BLaER1 (cell line): ENCODE data around the gene LMO1.

Experiments
- H3K27ac ChIP-seq: shearing (Covaris generic); formaldehyde crosslinking; 2 replicates; pipeline ENCODE4 v1.8.1; 2022
- H3K27me3 ChIP-seq: shearing (Covaris generic); formaldehyde crosslinking; 2 replicates; pipeline ENCODE4 v1.8.1; 2022
- H3K36me3 ChIP-seq: shearing (Covaris generic); formaldehyde crosslinking; 2 replicates; pipeline ENCODE4 v1.8.1; 2022
- H3K4me1 ChIP-seq: shearing (Covaris generic); formaldehyde crosslinking; 2 replicates; pipeline ENCODE4 v1.8.1; 2022
- H3K4me2 ChIP-seq: shearing (Covaris generic); formaldehyde crosslinking; 2 replicates; pipeline ENCODE4 v1.8.1; 2022
- H3K4me3 ChIP-seq: shearing (Covaris generic); formaldehyde crosslinking; 2 replicates; pipeline ENCODE4 v1.8.1; 2022
- H3K9ac ChIP-seq: shearing (Covaris generic); formaldehyde crosslinking; 2 replicates; pipeline ENCODE4 v1.8.1; 2022
- H3K9me3 ChIP-seq: shearing (Covaris generic); formaldehyde crosslinking; 2 replicates; pipeline ENCODE4 v1.8.1; 2022
- H4K20me1 ChIP-seq: shearing (Covaris generic); formaldehyde crosslinking; 2 replicates; pipeline ENCODE4 v1.8.1; 2022
- Cebpa-rat ChIP-seq: shearing (Covaris generic); IDR thresholded peaks from 2 replicates; pipeline ENCODE4 v1.8.1; 2022

Gene LMO1

DNA sequence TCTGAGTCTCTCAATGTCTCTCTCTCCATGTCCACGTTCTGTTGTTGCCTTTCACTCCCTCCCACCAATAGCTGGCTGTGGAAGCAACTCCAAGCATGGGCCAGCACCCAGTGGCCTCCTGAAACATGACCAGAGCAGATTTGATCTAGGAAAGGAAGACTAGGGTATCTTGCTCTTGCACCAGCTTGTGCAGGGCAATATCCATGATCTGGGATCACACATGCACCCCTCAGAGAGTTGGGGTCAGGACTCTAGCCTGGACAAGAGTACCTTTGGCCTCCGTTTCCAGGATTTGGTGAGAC, 60.3 kb downstream of the LMO1 start:
- no peaks in the 10 kb centered on the region for H3K36me3 ChIP-seq
- peaks cover 54% of the 10 kb centered on the region for H3K4me1 ChIP-seq
- no peak overlapping the region for H3K4me3 ChIP-seq
- TF ChIP-seq Cebpa-rat = no peak
- no peak overlapping the region for H3K27ac ChIP-seq
- no peaks in the 10 kb centered on the region for H3K27me3 ChIP-seq
- no peak overlapping the region for H3K4me2 ChIP-seq
- H3K9me3 ChIP-seq = no peaks in the 10 kb centered on the region
- no peak overlapping the region for H3K9ac ChIP-seq
- H4K20me1 ChIP-seq = no peaks in the 10 kb centered on the region

GRCh38 chr11:8202516-8203413, 60.9 kb downstream of the LMO1 start:
- Histone ChIP-seq H3K36me3 (no peaks in the 10 kb centered on the region), H3K9me3 (no peaks in the 10 kb centered on the region), H4K20me1 (no peaks in the 10 kb centered on the region), H3K27me3 (no peaks in the 10 kb centered on the region), H3K4me1 (peaks cover 52% of the 10 kb centered on the region), H3K9ac (no peak overlapping the region), H3K27ac (no peak overlapping the region), H3K4me2 (peak overlapping the region; percentile 49), H3K4me3 (no peak overlapping the region)
- TF ChIP-seq Cebpa-rat = no peak

- H3K27me3 ChIP-seq = no peaks in the 10 kb centered on the region
- H3K4me3 ChIP-seq = no peak overlapping the region
- no peak overlapping the region for H3K9ac ChIP-seq
- no peak overlapping the region for H3K27ac ChIP-seq
- no peaks in the 10 kb centered on the region for H4K20me1 ChIP-seq
- peak overlapping the region; percentile 49 for H3K4me2 ChIP-seq
- H3K4me1 ChIP-seq = peaks cover 42% of the 10 kb centered on the region
- no peaks in the 10 kb centered on the region for H3K36me3 ChIP-seq
- no peak for TF ChIP-seq Cebpa-rat
- no peaks in the 10 kb centered on the region for H3K9me3 ChIP-seq
Observed at GRCh38 chr11:8201644-8202365, 61.9 kb downstream of the LMO1 start.

DNA sequence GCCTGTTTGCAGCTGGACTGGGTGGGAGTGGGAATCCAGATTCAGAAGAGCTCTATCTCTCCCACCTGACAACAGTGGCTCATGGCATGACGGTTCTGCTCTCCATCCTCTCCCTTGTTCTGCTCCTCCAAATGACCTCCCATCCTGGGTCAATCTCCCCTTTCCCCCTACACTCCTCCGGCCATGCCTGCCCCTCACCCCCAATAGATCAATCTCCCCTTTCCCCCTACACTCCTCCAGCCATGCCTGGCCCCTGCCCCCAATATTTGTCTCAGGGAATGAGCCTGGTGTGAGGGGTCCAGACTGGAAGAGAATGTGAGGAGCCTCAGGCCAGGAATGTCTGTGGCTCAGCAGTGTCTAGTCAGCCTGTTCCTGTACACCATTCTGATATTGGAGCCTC, 64.0 kb downstream of the LMO1 start:
- H4K20me1 ChIP-seq = no peaks in the 10 kb centered on the region
- no peak overlapping the region for H3K4me2 ChIP-seq
- H3K27ac ChIP-seq = no peak overlapping the region
- H3K36me3 ChIP-seq = no peaks in the 10 kb centered on the region
- no peak overlapping the region for H3K9ac ChIP-seq
- no peak for TF ChIP-seq Cebpa-rat
- no peaks in the 10 kb centered on the region for H3K9me3 ChIP-seq
- no peaks in the 10 kb centered on the region for H3K27me3 ChIP-seq
- no peak overlapping the region for H3K4me3 ChIP-seq
- H3K4me1 ChIP-seq = peaks cover 27% of the 10 kb centered on the region

- H3K27me3 ChIP-seq = no peaks in the 10 kb centered on the region
- H3K9ac ChIP-seq = no peak overlapping the region
- H3K36me3 ChIP-seq = no peaks in the 10 kb centered on the region
- H3K4me2 ChIP-seq = no peak overlapping the region
- H3K27ac ChIP-seq = no peak overlapping the region
- no peaks in the 10 kb centered on the region for H4K20me1 ChIP-seq
- no peak overlapping the region for H3K4me3 ChIP-seq
- TF ChIP-seq Cebpa-rat = no peak
- H3K9me3 ChIP-seq = no peaks in the 10 kb centered on the region
- H3K4me1 ChIP-seq = peaks cover 5% of the 10 kb centered on the region
Observed at GRCh38 chr11:8196749-8197148, 66.9 kb downstream of the LMO1 start.

DNA sequence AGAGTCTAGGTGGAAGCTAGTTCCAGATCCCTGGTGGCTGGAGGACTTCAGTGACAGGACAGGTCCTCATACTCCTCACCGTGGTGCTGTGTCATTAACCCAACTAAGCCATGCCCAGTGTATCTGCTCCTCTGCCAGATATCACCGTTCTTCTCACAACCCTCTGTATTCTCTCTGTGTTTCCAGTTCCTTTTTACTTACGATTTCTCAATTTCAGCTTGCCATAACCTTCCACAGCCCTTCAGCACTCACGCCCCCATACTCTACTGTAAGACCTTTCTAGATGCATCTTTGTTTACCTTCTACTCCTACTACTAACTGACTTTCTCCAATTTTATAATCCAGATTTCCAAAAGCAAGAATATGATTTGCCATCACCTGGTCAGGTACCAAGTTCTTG, 68.7 kb downstream of the LMO1 start:
- no peak overlapping the region for H3K9ac ChIP-seq
- H3K4me1 ChIP-seq = no peaks in the 10 kb centered on the region; the same call in 1 of the 2 replicates
- TF ChIP-seq Cebpa-rat = no peak
- H3K4me3 ChIP-seq = no peak overlapping the region
- H3K36me3 ChIP-seq = no peaks in the 10 kb centered on the region
- no peaks in the 10 kb centered on the region for H3K9me3 ChIP-seq
- H3K27me3 ChIP-seq = no peaks in the 10 kb centered on the region
- no peak overlapping the region for H3K4me2 ChIP-seq
- H4K20me1 ChIP-seq = no peaks in the 10 kb centered on the region
- no peak overlapping the region for H3K27ac ChIP-seq

GRCh38 chr11:8192896-8193209, 70.8 kb downstream of the LMO1 start:
- Histone ChIP-seq H3K9me3 (no peaks in the 10 kb centered on the region), H3K4me3 (no peak overlapping the region), H3K36me3 (no peaks in the 10 kb centered on the region), H3K27me3 (no peaks in the 10 kb centered on the region), H3K27ac (no peak overlapping the region), H3K4me1 (no peaks in the 10 kb centered on the region; the same call in 1 of the 2 replicates), H4K20me1 (no peaks in the 10 kb centered on the region), H3K9ac (no peak overlapping the region), H3K4me2 (no peak overlapping the region)
- no peak for TF ChIP-seq Cebpa-rat

- TF ChIP-seq Cebpa-rat = no peak
- Histone ChIP-seq H4K20me1 (no peaks in the 10 kb centered on the region), H3K27ac (no peak overlapping the region), H3K36me3 (no peaks in the 10 kb centered on the region), H3K9me3 (no peaks in the 10 kb centered on the region), H3K9ac (no peak overlapping the region), H3K4me1 (no peaks in the 10 kb centered on the region; the same call in 1 of the 2 replicates), H3K27me3 (no peaks in the 10 kb centered on the region), H3K4me3 (no peak overlapping the region), H3K4me2 (no peak overlapping the region)
Observed at GRCh38 chr11:8192016-8192895, 71.4 kb downstream of the LMO1 start.

- no peaks in the 10 kb centered on the region for H3K4me1 ChIP-seq
- H3K36me3 ChIP-seq = no peaks in the 10 kb centered on the region
- no peak overlapping the region for H3K4me3 ChIP-seq
- no peak overlapping the region for H3K4me2 ChIP-seq
- H4K20me1 ChIP-seq = no peaks in the 10 kb centered on the region
- no peaks in the 10 kb centered on the region for H3K27me3 ChIP-seq
- no peaks in the 10 kb centered on the region for H3K9me3 ChIP-seq
- no peak for TF ChIP-seq Cebpa-rat
- H3K27ac ChIP-seq = no peak overlapping the region
- H3K9ac ChIP-seq = no peak overlapping the region
Observed at GRCh38 chr11:8190431-8190830, 73.2 kb downstream of the LMO1 start.

DNA sequence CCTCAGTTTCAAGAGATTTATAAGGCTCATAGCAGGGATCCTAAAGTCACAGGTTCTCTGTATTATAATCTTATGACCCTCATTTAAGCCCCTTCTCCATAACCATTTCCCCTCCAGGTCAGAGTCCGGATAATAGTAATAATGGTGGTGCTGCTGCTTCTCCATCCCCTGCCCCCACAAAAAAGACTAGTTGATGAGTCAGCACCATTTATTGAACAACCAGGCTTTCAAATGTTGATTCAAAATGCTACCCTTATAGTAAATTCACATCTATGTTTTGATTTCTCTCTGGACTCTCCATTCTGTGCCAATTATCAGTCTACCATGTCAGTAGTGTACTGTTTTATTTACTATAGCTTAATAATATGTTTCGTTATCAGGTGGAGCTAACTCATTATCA, 77.2 kb downstream of the LMO1 start:
- H3K4me3 ChIP-seq = no peak overlapping the region
- no peak for TF ChIP-seq Cebpa-rat
- no peak overlapping the region for H3K4me2 ChIP-seq
- no peaks in the 10 kb centered on the region for H3K27me3 ChIP-seq
- H3K9ac ChIP-seq = no peak overlapping the region
- H3K9me3 ChIP-seq = no peaks in the 10 kb centered on the region; the same call in 1 of the 2 replicates
- no peaks in the 10 kb centered on the region for H3K36me3 ChIP-seq
- no peaks in the 10 kb centered on the region for H4K20me1 ChIP-seq
- no peaks in the 10 kb centered on the region for H3K4me1 ChIP-seq
- H3K27ac ChIP-seq = no peak overlapping the region
